Endothelial cell of umbilical vein (primary cell): ENCODE results near the gene GPR82. TPM values are rescaled to one million over a fixed set of nuclear protein-coding genes. Genes with fewer than 3 reads are reported as not detected.

Experiments
- BruUV-seq: library from RNA; stranded (reverse); fragments of 400-500 nt; replicated peaks from 2 replicates; lab custom pipeline; 2021; lab: Mats Ljungman, UMichigan
- CTCF ChIA-PET: fragments of 300-600, 350-600 bp; sonication (Branson Sonifier 250); formaldehyde crosslinking; loops from one replicate; lab custom pipeline; 2021; ENCODE audit warnings: antibody characterized with exemption, inconsistent platforms; lab: Charles Lee
- POLR2A ChIA-PET: fragments of 300-600, 350-600 bp; sonication (Branson Sonifier 250); formaldehyde crosslinking; loops from one replicate; lab custom pipeline; 2021; ENCODE audit warnings: antibody characterized with exemption, inconsistent platforms; lab: Charles Lee
- DNase-seq: peaks from one replicate; pipeline ENCODE4 v3.0.0-alpha.2; 2011; ENCODE audit warnings: low read depth, low spot score
- FAIRE-seq: peaks from 2 replicates; lab custom pipeline; 2011; peaks lifted over from hg19 to GRCh38; lab: Jason Lieb, UNC
- H2AFZ ChIP-seq: 2 replicates; pipeline ENCODE4 v1.6.0; 2012; ENCODE audit warnings: low read depth, low read length, control low read depth, inconsistent platforms
- H3K27ac ChIP-seq: 2 replicates; pipeline ENCODE4 v1.5.1; 2011; ENCODE audit warnings: low read depth, mild to moderate bottlenecking, control low read depth, low read length, moderate library complexity; ENCODE audit not compliant: insufficient read depth
- H3K27me3 ChIP-seq, 2 experiments: 2 replicates each; pipeline versions ENCODE4 v1.6.0 to v1.6.1; 2011; ENCODE audit warnings: low read length in 2 of 2, mixed read lengths in 1 of 2; ENCODE audit not compliant: control insufficient read depth in 2 of 2, insufficient read depth in 2 of 2
- H3K36me3 ChIP-seq, 2 experiments: 2 replicates in 1 of 2; 3 replicates in 1 of 2; pipeline ENCODE4 v1.5.1; 2011; ENCODE audit warnings: low read length in 2 of 2, mild to moderate bottlenecking in 1 of 2, moderate library complexity in 1 of 2; ENCODE audit not compliant: control insufficient read depth in 2 of 2, insufficient read depth in 2 of 2; ENCODE audit errors: extremely low read depth in 1 of 2
- H3K4me1 ChIP-seq: 3 replicates; pipeline ENCODE4 v1.5.1; 2011; ENCODE audit warnings: mild to moderate bottlenecking, low read length; ENCODE audit not compliant: control insufficient read depth, insufficient read depth; ENCODE audit errors: extremely low read depth
- H3K4me2 ChIP-seq: 2 replicates; pipeline ENCODE4 v1.6.1; 2011; ENCODE audit warnings: low read length, control low read depth, mixed read lengths; ENCODE audit not compliant: insufficient read depth
- H3K4me3 ChIP-seq, 3 experiments: fragments of 200-600 bp in 1 of 3; sonication (generic), shearing (Covaris generic) in 1 of 3; replicated peaks in 1 of 3; 2 replicates each; pipeline ENCODE4 v1.5.1; 2011 to 2016; ENCODE audit warnings: control low read depth in 3 of 3, low read length in 3 of 3, mild to moderate bottlenecking in 2 of 3, inconsistent platforms in 1 of 3, low read depth in 1 of 3, moderate library complexity in 1 of 3; ENCODE audit not compliant: insufficient read depth in 1 of 3
- H3K79me2 ChIP-seq: 2 replicates; pipeline ENCODE4 v1.6.0; 2012; ENCODE audit warnings: low read length, inconsistent platforms; ENCODE audit not compliant: control insufficient read depth, insufficient read depth
- H3K9ac ChIP-seq: replicated peaks from 2 replicates; pipeline ENCODE3; 2011; ENCODE audit warnings: low read length, control low read depth; ENCODE audit not compliant: insufficient read depth; ENCODE audit errors: extremely low read depth
- H3K9me1 ChIP-seq: replicated peaks from 3 replicates; pipeline ENCODE4 v1.6.0; 2011; ENCODE audit warnings: mild to moderate bottlenecking, low read length; ENCODE audit not compliant: control insufficient read depth, insufficient read depth; ENCODE audit errors: extremely low read depth
- H3K9me3 ChIP-seq: replicated peaks from 2 replicates; pipeline ENCODE4 v1.5.1; 2012; ENCODE audit warnings: low read length, inconsistent platforms; ENCODE audit not compliant: control insufficient read depth, insufficient read depth
- H4K20me1 ChIP-seq: replicated peaks from 2 replicates; pipeline ENCODE3; 2011; ENCODE audit warnings: mild to moderate bottlenecking, low read length; ENCODE audit not compliant: control insufficient read depth, insufficient read depth; ENCODE audit errors: extremely low read depth
- FOS ChIP-seq: IDR thresholded peaks from 2 replicates; pipeline ENCODE4 v1.6.1; 2011; ENCODE audit warnings: mild to moderate bottlenecking, low read length, moderate library complexity, borderline replicate concordance; ENCODE audit not compliant: insufficient read depth
- GATA2 ChIP-seq: IDR thresholded peaks from 2 replicates; pipeline ENCODE4 v1.7.0; 2011; ENCODE audit warnings: low read depth, mild to moderate bottlenecking, moderate library complexity, mixed read lengths, low read length; ENCODE audit not compliant: insufficient read length, insufficient read depth
- JUN ChIP-seq: IDR thresholded peaks from 2 replicates; pipeline ENCODE4 v1.6.1; 2011; ENCODE audit warnings: borderline replicate concordance, low read depth; ENCODE audit not compliant: insufficient read length, insufficient read depth
- POLR2A ChIP-seq: IDR thresholded peaks from 2 replicates; pipeline ENCODE4 v1.6.1; 2012; ENCODE audit warnings: low read depth, mild to moderate bottlenecking, control low read depth, low read length
- POLR2AphosphoS5 ChIP-seq: IDR thresholded peaks from 2 replicates; pipeline ENCODE4 v1.6.1; 2012; ENCODE audit warnings: low read depth, mild to moderate bottlenecking, control low read depth, low read length, moderate library complexity; ENCODE audit not compliant: insufficient read depth
- dilution Hi-C: fragments of 300-500 bp; cut with MboI; formaldehyde crosslinking; loops from one replicate; pipeline ENCODE4 v1.15.0; 2019; ENCODE audit warnings: low sequenced_read_pairs; ENCODE audit not compliant: extremely low pct_ligation_motif_present
- intact Hi-C: fragments of 100-400 bp; cut with micrococcal nuclease; formaldehyde crosslinking; loops from one replicate; pipeline ENCODE4 v1.10.0; 2022
- polyA plus RNA-seq, 4 experiments: library from polyadenylated mRNA; depleted of rRNA in 3 of 4; stranded (reverse) in 3 of 4; unstranded in 1 of 4; fragments of >200 nt; gene quantifications; 2 replicates each; pipeline versions ENCODE4 v1.2.1 to v1.2.3, GENCODE V29; 2011 to 2012; ENCODE audit warnings: missing spikeins in 1 of 4
- small RNA-seq: library from RNA; depleted of rRNA; stranded (forward); fragments of <200 nt; gene quantifications from one replicate; pipeline ENCODE3, GENCODE V24; 2012; ENCODE audit warnings: low replicate concordance, low read depth; ENCODE audit not compliant: insufficient read depth, insufficient read length
- total RNA-seq: library from RNA; stranded (reverse); gene quantifications from 2 replicates; pipeline ENCODE4 v1.2.3, GENCODE V29; 2021
- TF ChIP-seq, protein P1 (sequence below): IDR thresholded peaks from 2 replicates; pipeline ENCODE4 v1.6.1; 2011; ENCODE audit not compliant: insufficient read depth, insufficient read length
- TF ChIP-seq, protein P2 (sequence below), 2 donors: IDR thresholded peaks; 1 replicate in 1 of 2; 2 replicates in 1 of 2; pipeline ENCODE4 v1.5.1; 2011; ENCODE audit warnings: low read length in 2 of 2, mild to moderate bottlenecking in 2 of 2, moderate library complexity in 2 of 2, control low read depth in 1 of 2, inconsistent platforms in 1 of 2, low read depth in 1 of 2; ENCODE audit not compliant: insufficient read depth in 1 of 2; ENCODE audit errors: extremely low read depth in 1 of 2

Gene GPR82
- total and polyA plus RNA-seq, 2 donors (not counting 3 experiments of a cell fraction or from before 2014, with no cell fraction given): not detected

DNA sequence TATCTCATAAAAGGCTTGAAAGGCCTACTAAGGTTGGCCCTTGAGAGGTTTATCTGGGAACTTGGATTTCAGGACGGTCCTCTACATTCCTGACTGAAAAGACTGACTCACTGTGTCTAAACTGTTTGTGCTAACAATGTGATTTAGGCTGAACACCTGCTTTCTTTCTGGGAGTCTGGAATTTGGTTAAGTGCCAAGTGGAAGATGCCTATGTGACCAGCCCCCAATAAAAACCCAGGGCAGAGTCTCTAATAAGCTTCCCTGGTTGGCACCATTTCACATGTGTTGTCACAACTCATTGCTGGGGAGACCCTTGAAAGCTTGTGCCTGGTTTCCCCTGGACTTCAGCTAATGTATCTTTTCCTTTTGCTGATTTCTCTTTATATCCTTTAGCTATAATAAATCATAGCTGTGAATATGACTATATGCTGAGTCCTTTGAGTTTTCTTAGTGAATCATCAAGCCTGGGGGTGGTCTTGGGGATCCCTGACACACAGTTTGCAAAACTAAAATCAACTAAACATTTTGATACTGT is 55.1 kb downstream of the GPR82 start:
- peak; percentile 74 for DNase-seq
- Histone ChIP-seq H2AFZ (no peak overlapping the region), H3K36me3 (no peaks in the 10 kb centered on the region), H3K4me2 (peak overlapping the region; percentile 24), H3K27me3 (no peaks in the 10 kb centered on the region), H3K9me1 (no peaks in the 10 kb centered on the region), H3K4me3 (no peak overlapping the region), H3K79me2 (no peaks in the 10 kb centered on the region), H3K4me1 (peaks cover 12% of the 10 kb centered on the region), H3K27ac (peak overlapping the region; percentile 61), H4K20me1 (no peaks in the 10 kb centered on the region), H3K9ac (peak overlapping the region; percentile 16), H3K9me3 (no peaks in the 10 kb centered on the region)
- FAIRE-seq: peak; percentile 84
- ChIA-PET CTCF (interaction anchor here (1.1 to 1.6 kb wide), 2 partner anchors 19 to 221 kb away, joined by 3 to 5 read pairs; no protein-coding TSS in a partner anchor), POLR2A (no interaction called here)
- TF ChIP-seq FOS (peak; percentile 70), GATA2 (no peak), JUN (peak; percentile 6), POLR2A (no peak), POLR2AphosphoS5 (no peak)
- TF ChIP-seq, protein P1, sequence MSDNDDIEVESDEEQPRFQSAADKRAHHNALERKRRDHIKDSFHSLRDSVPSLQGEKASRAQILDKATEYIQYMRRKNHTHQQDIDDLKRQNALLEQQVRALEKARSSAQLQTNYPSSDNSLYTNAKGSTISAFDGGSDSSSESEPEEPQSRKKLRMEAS: no peak
- TF ChIP-seq, protein P2, sequence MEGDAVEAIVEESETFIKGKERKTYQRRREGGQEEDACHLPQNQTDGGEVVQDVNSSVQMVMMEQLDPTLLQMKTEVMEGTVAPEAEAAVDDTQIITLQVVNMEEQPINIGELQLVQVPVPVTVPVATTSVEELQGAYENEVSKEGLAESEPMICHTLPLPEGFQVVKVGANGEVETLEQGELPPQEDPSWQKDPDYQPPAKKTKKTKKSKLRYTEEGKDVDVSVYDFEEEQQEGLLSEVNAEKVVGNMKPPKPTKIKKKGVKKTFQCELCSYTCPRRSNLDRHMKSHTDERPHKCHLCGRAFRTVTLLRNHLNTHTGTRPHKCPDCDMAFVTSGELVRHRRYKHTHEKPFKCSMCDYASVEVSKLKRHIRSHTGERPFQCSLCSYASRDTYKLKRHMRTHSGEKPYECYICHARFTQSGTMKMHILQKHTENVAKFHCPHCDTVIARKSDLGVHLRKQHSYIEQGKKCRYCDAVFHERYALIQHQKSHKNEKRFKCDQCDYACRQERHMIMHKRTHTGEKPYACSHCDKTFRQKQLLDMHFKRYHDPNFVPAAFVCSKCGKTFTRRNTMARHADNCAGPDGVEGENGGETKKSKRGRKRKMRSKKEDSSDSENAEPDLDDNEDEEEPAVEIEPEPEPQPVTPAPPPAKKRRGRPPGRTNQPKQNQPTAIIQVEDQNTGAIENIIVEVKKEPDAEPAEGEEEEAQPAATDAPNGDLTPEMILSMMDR (IDR thresholded peaks at IDR 0.05; ENCODE audit: extremely low read depth in 1 of 2, insufficient read depth in 1 of 2, low read depth in 1 of 2, low read length in 2 of 2): no peak
- no TSS peak for BruUV-seq
- dilution Hi-C loops: no loop called here
- intact Hi-C loops: no loop called here

Small RNA genes within 50 kb of the gene (small RNA-seq; reads per million reads assigned to genes)
- gene RN7SL144P: not detected

Other genes with a start within 250 kb of the GPR82 start
- not detected in 2 replicates for gene GPR34, start 35.2 kb upstream of the GPR82 start, total RNA-seq
- gene GPR34, start 35.2 kb upstream of the GPR82 start, polyA plus RNA-seq: not detected in 2 replicates
- 30.4 and 32.7 TPM in 2 replicates for gene CASK, start 199.4 kb downstream of the GPR82 start, total RNA-seq
- gene CASK, start 199.4 kb downstream of the GPR82 start, polyA plus RNA-seq: 5.7 and 6.4 TPM in 2 replicates